Stimulated activated memory B cell treated with anti-CD40 and anti-IgM and Interleukin-4, amounts not matched to agents 10 μg/mL and 1 μg/mL and 100 μg/mL, for 72 hours (primary cell): Measurements from ENCODE around the gene GLCE.

Source experiments
- ATAC-seq: fragments of 150-1000 bp; cut with Tn5 transposase; 2 replicates; pipeline ENCODE4 v1.10.0; 2021
- H3K27ac Mint-ChIP-seq: one replicate; pipeline ENCODE4 v1.8.0; 2022; ENCODE audit warnings: mild to moderate bottlenecking, mixed read lengths
- H3K27me3 Mint-ChIP-seq: one replicate; pipeline ENCODE4 v1.8.0; 2022; ENCODE audit warnings: mixed read lengths
- H3K36me3 Mint-ChIP-seq: one replicate; pipeline ENCODE4 v1.8.0; 2022; ENCODE audit warnings: mixed read lengths
- H3K4me1 Mint-ChIP-seq: one replicate; pipeline ENCODE4 v1.8.0; 2022; ENCODE audit warnings: mixed read lengths
- H3K4me3 Mint-ChIP-seq: one replicate; pipeline ENCODE4 v1.8.0; 2022; ENCODE audit warnings: mild to moderate bottlenecking, moderate library complexity, mixed read lengths
- H3K9me3 Mint-ChIP-seq: one replicate; pipeline ENCODE4 v1.8.0; 2022; ENCODE audit warnings: mixed read lengths

The GLCE gene

DNA sequence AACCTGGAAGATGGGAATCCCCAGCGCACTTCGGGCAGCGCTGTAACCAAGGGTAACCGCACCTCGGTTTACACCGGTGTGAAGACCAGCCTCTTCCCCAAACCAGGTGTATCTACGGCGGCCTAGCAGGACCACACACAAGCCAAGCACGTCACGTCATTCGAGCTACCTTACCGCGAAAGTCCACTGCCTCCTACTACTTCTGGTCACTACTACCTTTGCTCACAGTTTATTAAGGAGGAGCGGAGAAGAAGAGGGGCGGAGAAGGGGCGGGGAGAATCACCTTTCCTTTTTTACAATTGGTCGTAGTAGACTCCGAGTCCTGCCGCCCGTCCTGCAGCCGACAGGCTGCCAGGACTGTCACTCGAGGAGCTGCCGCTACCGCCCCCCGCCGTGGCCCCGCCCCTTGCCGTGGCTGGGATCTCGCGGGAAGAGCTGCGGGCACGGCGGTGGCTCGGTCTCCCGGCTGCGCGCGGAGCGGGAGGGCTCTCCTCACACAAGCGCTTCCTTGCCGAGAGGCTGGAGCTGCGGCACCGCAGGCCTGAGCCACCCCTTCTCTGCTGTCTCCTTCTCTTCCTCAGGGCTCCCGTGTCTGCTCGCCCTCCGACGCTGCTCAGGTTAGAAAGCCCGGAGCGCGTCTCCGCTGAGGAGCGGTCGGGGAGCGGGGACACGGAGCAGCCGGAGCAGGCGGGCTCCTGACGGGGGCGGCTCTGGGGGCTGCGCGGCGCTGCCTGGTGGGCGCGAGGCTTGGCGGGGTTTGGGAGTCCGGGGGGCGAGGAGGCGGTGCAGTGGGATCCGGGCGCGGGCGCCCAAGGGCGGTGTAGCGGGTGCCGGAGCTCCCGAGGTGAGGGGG, at the start of gene GLCE:
Gene GLCE, plus strand, starts transcription at position 495 of the 853 bp plus-strand sequence. CDS start 95,172 bp downstream, outside the sequence.
- Mint-ChIP-seq H3K36me3 (no peaks in the 10 kb centered on the region), H3K4me3 (peak within 1 kb of the TSS; percentile 95), H3K9me3 (no peaks in the 10 kb centered on the region), H3K27me3 (no peaks in the 10 kb centered on the region), H3K27ac (peak within 1 kb of the TSS; percentile 80), H3K4me1 (peaks cover 22% of the 10 kb centered on the region)
- ATAC-seq = peak; percentile 98

DNA sequence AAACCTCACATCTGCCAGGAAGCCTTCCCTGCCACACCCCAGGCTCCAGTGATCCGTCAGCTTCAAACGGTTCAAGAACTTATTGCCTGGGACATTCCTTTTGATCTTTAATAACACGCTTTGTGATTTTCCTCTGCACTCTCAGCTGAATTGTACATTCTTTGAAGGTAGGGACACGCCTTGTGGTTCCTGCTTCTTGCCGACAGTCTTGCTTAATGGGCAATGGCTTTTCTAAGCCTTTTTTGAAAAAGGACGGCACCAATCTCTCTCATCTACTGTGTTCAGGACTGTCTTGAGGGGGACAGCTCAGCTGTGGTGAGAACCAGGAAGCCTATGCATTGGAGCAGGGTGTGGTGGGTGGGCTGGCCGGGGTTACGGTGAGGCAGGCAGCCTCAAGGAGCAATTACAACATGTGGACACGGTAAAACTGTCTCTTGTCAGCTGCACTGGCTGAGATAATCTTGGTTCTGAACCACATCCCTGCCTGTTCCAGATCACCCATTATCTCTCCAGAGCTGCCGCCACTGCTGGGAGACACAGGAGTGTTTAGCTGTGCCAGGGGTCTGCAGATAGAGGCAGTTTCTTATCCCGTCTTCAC, 46.0 kb upstream of the GLCE start:
- no peak overlapping the region for H3K4me3 Mint-ChIP-seq
- no peaks in the 10 kb centered on the region for H3K36me3 Mint-ChIP-seq
- H3K9me3 Mint-ChIP-seq = no peaks in the 10 kb centered on the region
- no peak for ATAC-seq
- H3K27me3 Mint-ChIP-seq = peaks cover 30% of the 10 kb centered on the region
- no peak overlapping the region for H3K27ac Mint-ChIP-seq
- no peaks in the 10 kb centered on the region for H3K4me1 Mint-ChIP-seq

DNA sequence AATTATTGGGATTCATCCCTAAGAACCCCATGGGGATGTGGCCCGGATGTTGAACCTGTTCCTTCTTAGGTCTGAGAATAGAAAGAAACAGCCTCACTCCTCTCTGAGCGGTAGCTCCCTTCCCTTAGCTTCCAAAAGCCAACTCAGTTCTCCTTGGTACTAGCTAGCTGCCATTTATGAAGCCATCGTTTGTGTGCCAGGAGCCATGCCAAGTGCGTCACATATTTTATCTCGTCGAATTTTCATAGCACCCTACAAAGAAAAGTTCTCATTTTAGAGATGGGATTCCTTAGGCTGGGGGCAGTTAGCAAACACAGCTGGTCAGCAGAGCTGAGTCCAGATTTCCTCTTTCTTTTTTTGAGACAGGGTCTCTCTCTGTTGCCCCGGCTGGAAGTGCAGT, 45.4 kb upstream of the GLCE start:
- Mint-ChIP-seq H3K27me3 (peaks cover 30% of the 10 kb centered on the region), H3K4me3 (no peak overlapping the region), H3K9me3 (no peaks in the 10 kb centered on the region), H3K36me3 (no peaks in the 10 kb centered on the region), H3K4me1 (no peaks in the 10 kb centered on the region), H3K27ac (no peak overlapping the region)
- ATAC-seq = no peak

DNA sequence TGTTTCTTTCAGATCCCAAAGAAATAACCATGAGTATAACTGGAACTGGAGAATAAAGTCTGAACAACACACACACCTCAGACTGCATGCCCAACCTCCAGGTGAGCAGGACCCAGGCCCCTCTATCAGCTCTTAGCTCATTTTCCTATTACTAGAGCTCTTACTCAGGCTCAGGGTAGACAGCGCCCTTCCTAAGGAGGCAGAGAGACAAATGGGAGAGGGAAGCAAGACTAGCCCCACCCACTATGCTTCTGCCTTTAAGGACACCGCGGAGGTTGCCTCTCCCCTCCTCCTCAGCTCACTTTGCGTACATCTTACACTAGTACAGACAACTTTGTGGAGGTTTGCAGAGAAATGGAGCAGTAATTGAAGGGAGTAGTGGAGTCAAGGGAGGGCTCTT, 44.0 kb upstream of the GLCE start:
- H3K4me1 Mint-ChIP-seq = no peaks in the 10 kb centered on the region
- H3K4me3 Mint-ChIP-seq = no peak overlapping the region
- H3K27me3 Mint-ChIP-seq = peaks cover 34% of the 10 kb centered on the region
- H3K27ac Mint-ChIP-seq = no peak overlapping the region
- H3K9me3 Mint-ChIP-seq = no peaks in the 10 kb centered on the region
- no peak for ATAC-seq
- H3K36me3 Mint-ChIP-seq = no peaks in the 10 kb centered on the region

DNA sequence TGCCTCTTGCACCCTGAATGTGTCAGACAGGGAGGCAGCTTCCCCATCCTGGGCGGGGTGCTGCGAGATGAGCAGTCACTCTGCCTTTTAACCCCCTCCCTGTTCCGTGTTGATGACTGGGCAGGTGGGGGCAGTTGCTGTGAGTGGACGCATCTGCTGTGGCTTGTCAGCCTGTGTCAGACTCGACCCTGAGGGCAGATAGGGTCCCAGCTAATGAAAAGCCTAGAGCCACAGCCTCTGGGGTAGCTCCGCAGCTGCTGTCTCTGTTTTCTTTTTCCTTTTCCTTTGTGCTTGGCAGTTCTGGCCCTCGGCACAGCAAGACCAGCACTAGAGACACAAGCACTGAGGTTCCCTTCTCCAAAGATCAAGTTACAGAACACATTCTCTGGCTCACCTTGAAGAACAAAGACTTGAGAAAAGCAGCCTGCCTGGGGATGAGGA, 43.0 kb upstream of the GLCE start:
- Mint-ChIP-seq H3K27me3 (peaks cover 45% of the 10 kb centered on the region), H3K4me3 (no peak overlapping the region), H3K4me1 (no peaks in the 10 kb centered on the region), H3K27ac (no peak overlapping the region), H3K36me3 (no peaks in the 10 kb centered on the region), H3K9me3 (no peaks in the 10 kb centered on the region)
- ATAC-seq = no peak

DNA sequence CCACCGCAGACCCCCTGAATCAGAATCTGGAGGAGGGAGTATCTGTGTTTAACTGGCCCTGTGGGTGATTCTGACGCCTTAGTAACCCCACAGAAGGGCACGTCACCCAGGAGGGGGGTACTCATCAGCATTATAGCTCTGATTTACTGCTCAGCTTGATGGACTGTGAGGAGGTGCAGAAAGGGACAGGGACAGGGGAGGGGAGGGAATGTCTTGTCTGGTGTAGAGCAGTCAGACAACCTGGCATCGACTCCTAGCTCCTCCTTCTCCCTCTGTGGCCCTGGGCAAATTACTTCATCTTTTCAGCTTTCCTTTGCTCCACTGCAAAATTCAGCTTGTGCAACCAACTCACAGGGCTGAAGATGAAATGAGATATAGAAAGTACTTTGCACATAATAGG, 42.3 kb upstream of the GLCE start:
- H3K9me3 Mint-ChIP-seq = no peaks in the 10 kb centered on the region
- H3K4me3 Mint-ChIP-seq = no peak overlapping the region
- H3K4me1 Mint-ChIP-seq = no peaks in the 10 kb centered on the region
- no peaks in the 10 kb centered on the region for H3K36me3 Mint-ChIP-seq
- peaks cover 45% of the 10 kb centered on the region for H3K27me3 Mint-ChIP-seq
- ATAC-seq = no peak
- H3K27ac Mint-ChIP-seq = no peak overlapping the region

DNA sequence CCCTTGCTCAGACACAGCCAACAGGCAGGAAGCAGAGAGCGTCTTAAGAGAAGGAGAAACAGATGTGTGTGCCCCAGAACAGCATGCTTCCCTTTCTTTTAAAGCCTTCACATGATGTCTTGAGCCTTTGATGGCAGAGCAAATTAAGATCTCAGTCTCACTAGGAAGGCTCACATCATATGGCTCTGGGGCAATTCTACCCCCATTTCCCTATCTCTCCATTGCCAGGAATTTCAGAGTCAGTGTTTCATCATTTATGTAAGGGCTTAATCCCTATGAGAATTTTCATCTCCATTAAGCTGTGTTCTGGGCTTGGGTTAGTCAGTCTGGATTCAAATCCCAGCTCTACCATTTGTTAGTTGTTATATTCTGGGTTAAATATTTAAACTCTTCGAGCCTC, 41.4 kb upstream of the GLCE start:
- no peak for ATAC-seq
- Mint-ChIP-seq H3K4me1 (no peaks in the 10 kb centered on the region), H3K27ac (no peak overlapping the region), H3K36me3 (no peaks in the 10 kb centered on the region), H3K9me3 (no peaks in the 10 kb centered on the region), H3K27me3 (peaks cover 36% of the 10 kb centered on the region), H3K4me3 (no peak overlapping the region)

DNA sequence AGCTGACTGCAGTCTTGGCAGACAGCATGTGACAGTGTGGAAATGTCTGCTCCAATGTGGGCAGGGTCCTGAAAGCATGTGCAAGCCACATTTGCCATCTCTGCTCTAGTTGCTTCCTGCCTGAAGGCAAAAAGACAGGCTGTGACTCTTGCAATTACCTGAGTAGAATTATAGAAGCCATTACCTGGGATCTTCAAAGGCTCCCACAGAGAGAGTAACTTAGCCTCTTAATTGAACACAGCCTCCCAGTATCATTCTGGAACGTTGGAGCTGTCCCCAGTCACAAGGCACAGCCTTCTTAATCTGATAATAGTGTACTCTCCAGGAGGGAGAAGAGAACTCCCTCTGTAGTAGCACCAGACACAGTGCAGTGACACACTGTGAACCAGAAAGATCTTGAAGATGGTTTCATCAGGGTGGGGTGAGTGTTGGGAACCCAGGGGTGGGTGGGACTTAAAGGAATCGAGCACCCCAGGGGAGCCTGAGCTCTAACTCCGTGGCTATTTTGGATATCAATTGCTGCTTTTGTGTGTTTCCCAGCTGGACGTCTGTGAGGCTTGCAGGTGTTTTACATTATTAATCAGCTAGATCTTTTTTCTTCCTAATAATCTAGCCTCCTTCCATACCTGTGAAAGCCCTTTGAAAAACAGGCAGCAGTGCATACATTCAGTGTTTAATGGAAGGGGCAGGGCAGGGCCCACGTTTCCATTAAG, 40.6 kb upstream of the GLCE start:
- no peak overlapping the region for H3K27ac Mint-ChIP-seq
- H3K9me3 Mint-ChIP-seq = no peaks in the 10 kb centered on the region
- H3K4me1 Mint-ChIP-seq = no peaks in the 10 kb centered on the region
- H3K27me3 Mint-ChIP-seq = peaks cover 28% of the 10 kb centered on the region
- no peaks in the 10 kb centered on the region for H3K36me3 Mint-ChIP-seq
- no peak overlapping the region for H3K4me3 Mint-ChIP-seq
- ATAC-seq = no peak

DNA sequence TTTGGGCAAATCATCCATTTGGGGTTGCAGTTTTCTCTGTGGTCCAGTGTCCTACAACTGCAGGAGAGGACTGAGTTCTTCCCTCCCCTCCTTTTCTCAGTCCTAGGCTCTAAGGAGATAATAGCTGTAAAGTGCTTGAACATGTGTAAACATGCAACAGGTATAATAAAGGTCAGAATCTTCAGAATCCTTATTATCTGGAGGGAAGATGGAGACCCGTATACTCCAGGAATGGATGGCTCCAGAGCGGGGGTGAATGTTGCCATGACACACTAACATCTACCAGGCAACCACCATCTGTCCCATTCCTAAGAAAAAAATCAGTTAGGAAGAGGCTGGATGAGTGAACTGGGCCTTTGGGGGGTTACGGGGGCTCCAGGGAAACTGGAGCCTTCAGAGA, 39.7 kb upstream of the GLCE start:
- Mint-ChIP-seq H3K4me3 (no peak overlapping the region), H3K27me3 (peaks cover 19% of the 10 kb centered on the region), H3K36me3 (no peaks in the 10 kb centered on the region), H3K27ac (no peak overlapping the region), H3K4me1 (no peaks in the 10 kb centered on the region), H3K9me3 (no peaks in the 10 kb centered on the region)
- ATAC-seq = no peak

DNA sequence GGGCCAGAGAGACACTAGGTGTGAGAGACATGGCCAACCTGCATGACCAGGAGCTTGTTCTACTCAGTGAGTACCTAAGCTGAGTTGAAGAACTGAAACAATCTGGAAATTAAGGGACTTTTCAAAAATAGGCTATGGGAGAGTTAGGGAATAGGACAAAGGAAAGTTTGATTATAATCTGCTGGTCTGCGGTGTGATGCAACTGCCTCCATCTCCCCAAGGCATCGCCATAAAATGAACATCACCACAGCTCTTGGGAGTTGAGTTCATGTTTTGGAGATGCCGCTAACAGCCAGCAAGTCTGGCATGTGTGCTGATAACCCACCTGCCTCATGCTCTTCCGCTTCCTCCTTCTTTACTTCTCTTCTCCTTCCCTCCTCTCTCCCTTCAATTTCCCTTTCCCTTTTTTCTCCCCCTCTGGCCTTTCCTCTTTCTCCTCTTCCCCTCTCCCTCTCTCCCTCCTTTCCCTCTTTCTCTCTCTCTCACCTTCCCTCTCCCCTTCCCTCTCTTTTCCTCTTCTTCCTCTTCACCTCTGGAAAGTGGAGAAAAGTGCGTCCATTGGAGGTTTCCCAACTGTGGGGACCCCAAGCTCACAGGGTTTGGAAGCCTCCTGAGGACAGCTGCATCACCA, 39.1 kb upstream of the GLCE start:
- Mint-ChIP-seq H3K36me3 (no peaks in the 10 kb centered on the region), H3K27me3 (peaks cover 14% of the 10 kb centered on the region), H3K9me3 (no peaks in the 10 kb centered on the region), H3K4me3 (no peak overlapping the region), H3K27ac (no peak overlapping the region), H3K4me1 (no peaks in the 10 kb centered on the region)
- ATAC-seq = no peak

DNA sequence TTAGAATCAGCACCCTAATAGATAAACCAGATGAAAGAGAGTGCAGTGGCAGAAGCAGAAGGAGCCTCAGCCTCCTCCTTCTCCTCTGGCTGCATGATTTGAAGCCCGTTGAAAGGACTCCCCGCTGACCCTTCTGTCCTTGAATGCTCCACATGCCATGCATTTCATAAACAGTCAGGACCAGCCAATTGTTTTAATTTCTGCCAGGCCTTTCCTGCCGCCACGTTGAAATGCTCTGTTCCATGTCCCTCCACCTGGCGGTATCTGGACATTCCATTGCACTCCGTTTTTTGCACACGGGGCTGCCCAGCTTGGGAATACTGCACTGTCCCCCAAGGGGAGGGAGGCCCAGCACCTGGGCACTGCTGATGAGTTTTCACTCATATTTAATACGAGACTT, 35.2 kb upstream of the GLCE start:
- no peak overlapping the region for H3K4me3 Mint-ChIP-seq
- no peaks in the 10 kb centered on the region for H3K4me1 Mint-ChIP-seq
- ATAC-seq = no peak
- no peak overlapping the region for H3K27ac Mint-ChIP-seq
- H3K27me3 Mint-ChIP-seq = peaks cover 14% of the 10 kb centered on the region
- H3K9me3 Mint-ChIP-seq = no peaks in the 10 kb centered on the region
- H3K36me3 Mint-ChIP-seq = no peaks in the 10 kb centered on the region

DNA sequence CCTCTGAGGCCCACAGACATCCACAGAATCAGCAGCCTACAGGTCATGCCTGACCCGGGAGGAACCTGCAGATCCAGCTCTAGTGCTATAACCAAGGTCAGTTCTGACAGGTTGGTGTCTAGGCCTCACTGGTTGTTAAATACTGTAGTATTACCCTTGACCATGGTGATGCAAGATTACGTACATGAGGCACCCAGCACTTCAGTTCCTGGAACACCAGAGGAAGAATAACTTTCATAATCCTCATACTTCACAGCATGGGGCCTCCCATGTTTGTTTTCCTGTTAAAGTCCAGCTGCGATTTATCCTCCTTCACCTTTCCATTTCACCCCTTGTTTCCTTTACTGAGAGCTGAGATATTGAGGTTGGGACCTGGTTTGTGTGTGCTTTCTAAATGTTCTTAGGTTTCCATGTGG, 34.4 kb upstream of the GLCE start:
- H3K27me3 Mint-ChIP-seq = peaks cover 18% of the 10 kb centered on the region
- H3K4me1 Mint-ChIP-seq = peaks cover 2% of the 10 kb centered on the region
- H3K27ac Mint-ChIP-seq = no peak overlapping the region
- no peaks in the 10 kb centered on the region for H3K36me3 Mint-ChIP-seq
- no peak overlapping the region for H3K4me3 Mint-ChIP-seq
- no peaks in the 10 kb centered on the region for H3K9me3 Mint-ChIP-seq
- no peak for ATAC-seq

DNA sequence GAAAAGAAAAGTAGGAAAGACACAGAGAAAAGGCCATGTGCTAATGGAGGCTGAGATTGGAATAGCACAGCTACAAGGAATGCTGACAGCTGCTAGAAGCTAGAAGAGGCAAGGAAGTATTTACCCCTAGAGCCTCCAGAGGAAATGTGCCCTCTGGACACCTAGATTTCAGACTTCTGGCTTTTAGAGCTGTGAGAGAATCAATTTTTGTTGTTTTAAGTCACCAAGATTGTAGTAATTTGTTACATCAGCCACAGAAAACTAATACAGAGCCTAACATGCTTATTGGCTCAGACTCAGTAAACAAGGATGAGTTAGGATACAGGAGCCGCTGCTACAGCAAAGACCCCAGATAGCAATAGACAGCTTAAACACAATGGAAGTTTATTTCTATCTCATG, 33.1 kb upstream of the GLCE start:
- no peak for ATAC-seq
- no peak overlapping the region for H3K27ac Mint-ChIP-seq
- H3K27me3 Mint-ChIP-seq = peaks cover 8% of the 10 kb centered on the region
- peaks cover 14% of the 10 kb centered on the region for H3K4me1 Mint-ChIP-seq
- H3K4me3 Mint-ChIP-seq = no peak overlapping the region
- no peaks in the 10 kb centered on the region for H3K9me3 Mint-ChIP-seq
- no peaks in the 10 kb centered on the region for H3K36me3 Mint-ChIP-seq

DNA sequence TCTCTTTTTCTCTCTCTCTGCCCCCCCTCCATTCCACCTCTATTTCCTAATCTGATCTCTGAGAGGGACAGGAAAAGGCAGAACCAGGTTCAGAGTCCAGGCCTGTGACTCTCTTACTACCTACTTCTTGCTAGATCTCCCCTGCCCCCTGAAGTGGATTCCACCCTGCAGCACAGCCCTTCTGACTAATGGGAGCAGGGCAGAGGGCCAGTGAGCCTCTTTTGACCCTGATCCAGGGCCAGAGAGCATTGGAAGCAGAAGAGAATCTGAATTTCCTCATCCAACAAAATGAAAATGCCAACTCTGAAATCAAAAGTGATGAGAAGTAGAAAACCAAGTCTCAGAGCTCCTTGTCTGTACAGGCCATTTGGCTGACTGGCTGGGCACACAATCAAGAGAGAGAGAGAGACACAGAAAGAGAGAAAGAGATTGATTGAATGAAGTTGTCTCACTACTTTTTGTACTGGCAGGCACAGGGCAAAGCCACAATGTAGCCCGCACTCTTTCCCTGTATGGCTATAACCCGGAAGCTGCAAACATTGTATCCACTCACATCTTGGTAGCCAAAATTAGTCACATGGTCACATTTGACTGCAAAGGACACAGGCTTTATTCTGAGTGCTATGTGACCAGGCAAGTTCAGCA, 31.6 kb upstream of the GLCE start:
- H3K27ac Mint-ChIP-seq = no peak overlapping the region
- peaks cover 6% of the 10 kb centered on the region for H3K27me3 Mint-ChIP-seq

More for the DNA sequence above, 31.6 kb upstream of the GLCE start:
- no peaks in the 10 kb centered on the region for H3K9me3 Mint-ChIP-seq
- H3K4me1 Mint-ChIP-seq = peaks cover 15% of the 10 kb centered on the region
- no peak for ATAC-seq
- H3K4me3 Mint-ChIP-seq = no peak overlapping the region
- no peaks in the 10 kb centered on the region for H3K36me3 Mint-ChIP-seq
